Colon (tissue), 2 donors: ENCODE results near the gene SERPING1.

ENCODE experiments used
- FAIRE-seq: peaks from 2 replicates; lab custom pipeline; 2012; peaks lifted over from hg19 to GRCh38; lab: Jason Lieb, UNC
- donor health status: control.
- donor health status: control.

The SERPING1 gene

GRCh38 chr11:57652662-57653061 is 55.2 kb downstream of the SERPING1 start:
- FAIRE-seq: no peak

- FAIRE-seq: no peak
Measured at GRCh38 chr11:57653163-57653562, 55.7 kb downstream of the SERPING1 start.

DNA sequence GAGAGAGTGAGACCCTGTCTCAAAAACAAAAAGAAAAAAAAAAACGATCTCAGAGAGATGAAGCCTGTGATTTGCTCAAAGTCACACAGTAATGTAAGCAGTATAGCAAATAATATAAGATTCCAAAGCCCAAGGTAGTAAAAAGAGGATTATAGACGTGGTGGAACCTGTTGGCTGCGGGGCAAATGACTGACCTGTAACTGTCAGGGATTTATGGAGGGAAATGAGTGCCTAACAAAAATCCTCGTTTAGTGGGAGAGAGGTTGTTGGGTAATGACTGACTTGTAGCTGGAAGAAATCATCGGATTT is 59.4 kb downstream of the SERPING1 start:
- FAIRE-seq: no peak

GRCh38 chr11:57657194-57658022 is 59.9 kb downstream of the SERPING1 start, which contains the start of gene CLP1:
TSS of gene CLP1 (plus strand) at chr11:57657762. CDS start at chr11:57659477, 1,715 bp downstream.
- no peak for FAIRE-seq

GRCh38 chr11:57658023-57658361 is 60.5 kb downstream of the SERPING1 start:
- no peak for FAIRE-seq

DNA sequence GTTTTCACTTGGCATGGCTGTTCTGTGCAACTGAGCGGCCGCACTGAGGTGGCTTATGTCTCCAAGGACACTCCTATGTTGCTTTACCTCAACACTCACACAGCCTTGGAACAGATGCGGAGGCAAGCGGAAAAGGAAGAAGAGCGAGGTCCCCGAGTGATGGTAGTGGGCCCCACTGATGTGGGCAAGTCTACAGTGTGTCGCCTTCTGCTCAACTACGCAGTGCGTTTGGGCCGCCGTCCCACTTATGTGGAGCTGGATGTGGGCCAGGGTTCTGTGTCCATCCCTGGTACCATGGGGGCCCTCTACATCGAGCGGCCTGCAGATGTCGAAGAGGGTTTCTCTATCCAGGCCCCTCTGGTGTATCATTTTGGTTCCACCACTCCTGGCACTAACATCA is 62.2 kb downstream of the SERPING1 start:
- FAIRE-seq: no peak

- FAIRE-seq: no peak
Measured at GRCh38 chr11:57662893-57663292, 65.4 kb downstream of the SERPING1 start.

DNA sequence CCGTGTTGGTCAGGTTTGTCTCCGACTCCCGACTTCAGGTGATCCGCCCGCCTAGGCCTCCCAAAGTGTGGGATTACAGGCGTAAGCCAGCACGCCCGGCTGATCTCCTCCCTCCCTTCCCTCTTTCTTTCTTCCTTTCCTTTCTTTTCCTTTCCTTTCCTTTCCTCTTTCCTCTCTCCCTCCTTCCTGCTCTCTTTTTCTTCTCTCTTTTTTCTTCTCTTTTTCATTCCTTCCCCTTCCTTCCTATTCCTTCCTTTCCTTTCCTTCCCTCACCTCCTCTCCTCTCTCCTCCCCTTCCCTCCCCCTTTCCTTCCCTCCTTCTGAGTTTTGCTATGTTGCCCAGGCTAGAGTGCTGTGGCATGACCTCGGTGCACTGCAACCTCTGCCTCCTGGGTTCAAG is 66.5 kb downstream of the SERPING1 start:
- no peak for FAIRE-seq
